NCI-H748 (cell line): ENCODE data around the gene DUOX1.

Source experiments
- DNase-seq: peaks from one replicate; lab custom pipeline; 2025; ENCODE audit not compliant: unreplicated experiment; lab: John Stamatoyannopoulos, UW

The DUOX1 gene

GRCh38 chr15:45185903-45186770 is 56.3 kb downstream of the DUOX1 start:
- DNase-seq, result no peak

DNA sequence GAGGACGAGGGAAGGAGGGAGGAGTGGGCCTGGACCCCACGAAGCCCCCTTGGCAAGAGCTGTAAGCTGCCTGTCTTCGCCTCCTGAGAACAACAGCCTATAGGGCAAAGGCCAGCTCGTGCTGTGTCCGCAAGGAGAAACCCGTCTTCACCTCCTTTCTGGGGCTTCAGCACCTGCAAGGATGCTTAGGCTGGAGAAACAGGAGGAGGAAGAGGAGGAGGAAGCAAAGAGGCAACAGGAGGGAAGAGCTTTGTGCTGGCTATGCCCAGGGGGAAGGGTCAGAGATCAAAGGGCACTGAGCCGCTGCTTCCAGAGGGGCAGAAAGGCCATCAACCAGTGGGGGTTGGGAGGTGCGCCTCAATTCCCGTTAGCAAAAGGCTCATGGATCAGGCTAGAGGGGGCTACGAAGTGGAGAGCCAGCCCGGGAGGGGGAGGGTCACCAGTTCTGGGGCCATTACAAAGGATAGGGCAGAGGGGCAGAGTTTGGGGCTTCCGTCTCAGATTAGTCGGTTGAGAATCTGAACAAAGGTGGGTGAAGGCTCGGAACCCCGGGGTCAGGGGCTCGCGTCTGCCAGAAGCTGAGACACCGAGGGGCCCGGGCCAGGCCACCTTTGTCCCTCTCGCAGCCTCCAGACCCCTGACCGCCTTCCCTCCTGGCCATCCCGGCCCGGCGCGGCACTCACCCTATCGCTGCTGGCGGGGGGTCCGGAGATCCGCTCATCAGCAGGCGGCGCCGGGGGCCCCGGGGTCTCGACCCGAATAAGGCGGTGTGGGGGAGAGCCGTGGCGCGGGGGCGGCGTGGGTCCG is 57.2 kb downstream of the DUOX1 start:
- no peak for DNase-seq

DNA sequence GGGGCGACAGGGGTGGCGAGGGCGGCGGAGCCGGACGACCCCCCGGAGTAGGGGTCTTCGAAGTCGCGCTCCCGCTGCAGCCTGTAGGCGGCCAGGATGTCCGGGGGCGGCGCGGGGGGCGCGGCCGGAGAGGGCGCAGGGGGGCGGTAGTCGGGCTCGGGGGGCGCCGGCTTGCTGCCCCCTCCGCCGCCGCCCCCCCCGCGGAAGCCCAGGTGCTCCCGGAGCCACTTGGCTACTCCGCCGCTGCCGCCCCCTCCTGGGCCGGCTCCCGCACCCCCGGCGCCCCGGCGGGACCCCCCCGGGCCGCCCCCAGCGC is 57.7 kb downstream of the DUOX1 start:
- DNase-seq, result no peak

GRCh38 chr15:45187894-45188830 is 58.4 kb downstream of the DUOX1 start, which contains the start of gene SHF:
SHF (minus strand) TSS chr15:45187966; CDS start chr15:45187951, 15 bp downstream.
- DNase-seq, result peak; percentile 89

GRCh38 chr15:45197512-45197911 is 67.7 kb downstream of the DUOX1 start:
- no peak for DNase-seq

DNA sequence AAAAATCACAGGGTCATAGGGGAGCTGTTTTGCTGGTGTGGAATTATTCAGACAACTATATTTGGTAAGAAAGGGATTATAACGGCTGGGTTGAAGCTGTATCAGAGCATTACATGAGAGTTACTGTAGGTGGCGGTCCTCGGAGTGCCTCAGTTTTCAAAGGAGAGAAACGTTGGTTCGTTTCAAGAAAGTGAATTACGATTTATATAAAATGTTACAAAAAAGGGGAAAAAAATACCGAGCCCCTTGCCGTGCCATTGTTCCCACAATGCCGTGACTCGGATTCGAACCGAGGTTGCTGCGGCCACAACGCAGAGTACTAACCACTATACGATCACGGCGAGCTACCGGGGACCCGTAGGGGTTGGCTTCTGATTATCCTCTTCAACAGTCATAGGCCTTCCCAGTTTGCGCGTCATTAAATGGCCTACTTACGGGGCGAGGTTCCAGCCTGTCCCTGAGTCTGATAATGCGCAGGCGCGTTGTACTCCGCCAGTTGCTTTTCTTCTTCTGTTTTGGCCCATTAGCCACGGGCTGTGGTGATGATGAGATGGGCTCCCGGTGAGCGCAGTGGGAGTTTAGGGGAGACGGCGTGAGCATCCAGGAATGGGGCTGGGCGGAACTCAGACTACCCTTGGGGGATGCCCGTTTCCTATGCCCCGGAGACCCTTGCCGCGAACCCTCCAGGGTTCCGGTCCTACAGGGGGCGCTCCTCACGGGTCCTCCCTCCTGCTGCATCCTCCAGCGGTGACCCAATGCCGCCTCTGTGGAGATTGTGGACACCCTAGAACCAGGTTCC is 68.7 kb downstream of the DUOX1 start:
- peak; percentile 88 for DNase-seq

DNA sequence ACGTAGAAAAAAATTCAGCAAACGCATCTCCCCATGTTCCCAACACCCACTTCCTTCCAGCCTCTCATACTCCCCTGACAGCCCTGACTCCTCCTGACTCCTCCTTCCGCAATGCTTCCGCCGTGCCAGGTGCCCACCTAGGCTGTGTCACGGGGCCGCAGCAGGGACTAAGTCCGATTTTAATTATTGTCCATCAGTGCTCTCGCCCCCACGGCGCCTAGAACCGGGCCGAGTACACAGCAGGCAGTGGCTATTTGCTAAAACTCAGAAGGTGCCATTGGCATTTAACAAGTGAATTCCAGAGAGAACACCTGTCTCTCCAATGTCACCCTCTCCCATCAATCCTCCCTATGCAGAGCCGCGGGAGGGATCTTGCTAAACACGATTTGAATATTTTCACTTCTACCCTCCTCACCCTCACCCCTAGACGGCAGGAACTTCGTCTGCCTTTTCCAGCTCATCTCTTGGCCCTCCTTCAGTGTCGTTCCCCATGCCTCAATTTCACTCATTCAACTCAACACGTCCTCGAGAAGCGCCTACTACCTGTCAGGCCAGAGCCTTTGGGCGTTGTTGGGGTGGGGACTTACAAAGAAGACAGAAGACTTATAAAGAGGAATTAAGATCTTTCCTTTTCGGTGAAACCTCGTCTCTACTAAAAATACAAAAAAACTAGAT is 69.5 kb downstream of the DUOX1 start:
- DNase-seq, result peak; percentile 55

GRCh38 chr15:45200001-45200798 is 70.4 kb downstream of the DUOX1 start:
- DNase-seq, result peak; percentile 91

GRCh38 chr15:45200799-45201556 is 71.2 kb downstream of the DUOX1 start:
- DNase-seq, result peak; percentile 81

DNA sequence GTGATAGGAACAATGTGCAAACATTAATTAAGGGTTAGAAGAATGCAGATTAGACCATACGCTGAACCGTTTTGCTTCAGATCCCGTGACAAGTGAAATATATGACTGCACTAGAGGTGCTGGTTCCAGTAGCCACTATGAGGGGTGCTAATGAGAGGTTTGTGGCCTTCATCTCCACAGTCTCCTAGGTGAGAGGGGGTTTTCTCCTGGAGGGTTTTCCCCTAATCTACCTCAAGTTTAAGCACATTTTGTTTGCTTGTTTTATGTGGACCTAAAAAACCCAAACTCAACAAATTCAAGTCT is 71.7 kb downstream of the DUOX1 start:
- no peak for DNase-seq

GRCh38 chr15:45201869-45202268 is 72.1 kb downstream of the DUOX1 start:
- no peak for DNase-seq

GRCh38 chr15:45203182-45203581 is 73.4 kb downstream of the DUOX1 start:
- no peak for DNase-seq

DNA sequence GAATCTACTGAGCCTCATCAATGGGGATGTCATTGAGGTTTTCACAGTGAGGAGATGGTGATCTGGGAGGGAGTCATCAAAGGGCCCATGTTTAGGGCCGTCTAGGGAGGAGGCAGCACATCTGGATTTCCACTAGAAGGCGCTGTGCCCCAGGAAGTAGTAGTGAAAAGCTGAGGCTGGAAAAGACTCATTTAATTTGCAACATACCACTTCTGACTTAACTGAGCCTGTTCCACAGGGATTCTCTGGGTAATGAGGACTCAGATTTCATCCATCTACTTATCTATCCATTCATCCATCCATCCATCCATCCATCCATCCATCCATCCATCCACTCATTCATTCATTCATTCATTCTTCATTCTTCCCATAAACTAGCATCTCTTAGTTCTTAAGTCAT is 75.4 kb downstream of the DUOX1 start:
- DNase-seq, result peak; percentile 74

- no peak for DNase-seq
These were observed 82.7 kb downstream of the DUOX1 start for GRCh38 chr15:45212493-45212892.
